IPS-18c (cell line): Measurements from ENCODE around the gene C1orf21.

Experiments
- H3K4me3 ChIP-seq: 2 replicates; pipeline ENCODE4 v1.7.0; 2013; ENCODE audit warnings: low read depth, mild to moderate bottlenecking, low read length, moderate library complexity; ENCODE audit not compliant: insufficient read depth
- H3K9me3 ChIP-seq: one replicate; pipeline ENCODE4 v1.6.1; 2013; ENCODE audit warnings: mild to moderate bottlenecking, low read length, moderate library complexity; ENCODE audit not compliant: control insufficient read depth, insufficient read depth

The C1orf21 gene

DNA sequence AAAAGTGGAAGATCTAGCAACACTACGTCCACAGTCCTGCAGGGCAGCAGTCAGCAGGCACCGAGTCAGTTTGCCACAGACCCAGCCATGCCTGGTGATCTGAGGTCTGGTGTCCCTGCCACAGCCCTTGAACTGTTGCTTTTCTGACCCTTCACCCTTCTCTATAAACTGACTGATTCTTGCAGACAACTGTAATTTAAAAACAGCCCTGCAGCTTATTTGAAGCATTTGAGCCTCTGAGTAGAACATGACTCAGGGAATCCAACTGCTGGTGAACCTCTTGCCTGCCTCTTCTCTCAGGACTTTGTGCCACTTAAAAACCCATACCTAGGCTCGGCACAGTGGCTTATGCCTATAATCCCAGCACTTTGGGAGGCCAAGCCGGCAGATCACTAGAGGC lies 260.6 kb downstream of the C1orf21 start:
- H3K4me3 ChIP-seq: no peak overlapping the region
- H3K9me3 ChIP-seq: no peaks in the 10 kb centered on the region

DNA sequence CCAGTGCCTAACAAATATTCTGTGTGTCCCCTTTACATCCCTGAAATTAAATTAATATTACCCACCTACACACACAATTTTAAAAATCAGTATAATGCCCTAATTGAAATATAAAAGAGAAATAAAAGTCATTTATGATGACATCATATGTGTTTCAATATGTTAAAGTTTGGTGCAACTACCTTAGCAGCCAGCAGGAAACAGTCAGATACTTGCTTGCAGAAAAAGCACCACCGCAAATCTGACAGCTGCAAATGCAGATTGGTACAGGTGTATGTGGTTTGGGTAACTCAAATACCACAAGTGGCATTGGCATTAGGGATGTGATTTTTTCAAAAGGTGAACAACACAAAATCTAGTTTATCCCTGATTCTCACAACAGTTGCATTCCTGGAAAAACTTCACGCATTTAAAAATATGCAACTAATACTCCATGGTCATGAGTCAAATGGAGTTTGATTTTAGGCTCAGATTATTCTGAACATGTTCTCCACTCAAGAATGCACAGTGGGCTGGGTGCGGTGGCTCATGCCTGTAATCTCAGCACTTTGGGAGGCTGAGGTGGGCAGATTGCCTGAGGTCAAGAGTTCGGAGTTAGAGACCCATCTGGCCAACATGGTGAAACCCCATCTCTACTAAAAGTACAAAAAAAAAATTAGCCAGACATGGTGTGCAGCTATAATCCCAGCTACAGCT lies 261.5 kb downstream of the C1orf21 start:
- Histone ChIP-seq H3K4me3 (no peak overlapping the region), H3K9me3 (no peaks in the 10 kb centered on the region)

DNA sequence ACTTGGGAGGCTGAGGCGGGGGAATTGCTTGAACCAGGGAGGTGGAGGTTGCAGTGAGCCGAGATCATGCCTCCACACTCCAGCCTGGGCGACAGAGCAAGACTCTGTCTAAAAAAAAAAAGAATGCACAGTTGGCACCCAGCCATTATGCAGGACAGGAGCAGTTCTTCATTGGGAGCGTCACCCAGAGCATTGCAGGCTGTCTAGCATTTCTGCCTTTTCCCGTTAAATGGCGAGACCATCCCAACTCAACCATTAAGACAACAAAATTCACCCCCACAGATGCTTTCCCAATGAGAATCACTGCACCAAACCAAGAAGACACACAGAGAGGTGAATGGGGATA lies 262.0 kb downstream of the C1orf21 start:
- Histone ChIP-seq H3K9me3 (no peaks in the 10 kb centered on the region), H3K4me3 (no peak overlapping the region)

- H3K4me3 ChIP-seq: no peak overlapping the region
- no peaks in the 10 kb centered on the region for H3K9me3 ChIP-seq
Measured at GRCh38 chr1:184649451-184649888, 262.6 kb downstream of the C1orf21 start.

GRCh38 chr1:184650177-184650866 lies 263.5 kb downstream of the C1orf21 start:
- Histone ChIP-seq H3K9me3 (no peaks in the 10 kb centered on the region), H3K4me3 (no peak overlapping the region)

- no peaks in the 10 kb centered on the region for H3K9me3 ChIP-seq
Measured at GRCh38 chr1:184655185-184655584, 268.4 kb downstream of the C1orf21 start.

GRCh38 chr1:184656221-184656620 lies 269.4 kb downstream of the C1orf21 start:
- H3K4me3 ChIP-seq: no peak overlapping the region
- H3K9me3 ChIP-seq: no peaks in the 10 kb centered on the region

More at GRCh38 chr1:184655185-184655584, 268.4 kb downstream of the C1orf21 start:
- no peak overlapping the region for H3K4me3 ChIP-seq

DNA sequence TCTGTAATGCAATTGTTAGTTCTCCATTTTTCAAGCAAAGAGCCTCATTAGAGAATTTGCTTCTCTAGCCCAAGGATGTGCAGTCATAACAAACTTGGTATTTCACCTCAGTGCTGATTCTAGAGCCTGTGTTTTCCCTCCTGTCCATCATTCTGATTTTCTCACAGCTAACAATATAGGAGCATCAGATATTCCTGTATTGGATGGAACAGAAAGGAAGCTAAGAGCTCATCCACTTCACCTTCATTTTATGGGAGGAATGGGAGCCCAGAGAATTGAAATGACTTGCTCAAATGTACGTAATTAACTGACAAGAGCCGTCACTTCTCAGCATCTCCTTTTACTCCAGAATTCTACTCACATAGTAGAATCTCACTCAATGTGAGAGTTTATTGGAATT lies 271.2 kb downstream of the C1orf21 start:
- Histone ChIP-seq H3K9me3 (no peaks in the 10 kb centered on the region), H3K4me3 (no peak overlapping the region)

DNA sequence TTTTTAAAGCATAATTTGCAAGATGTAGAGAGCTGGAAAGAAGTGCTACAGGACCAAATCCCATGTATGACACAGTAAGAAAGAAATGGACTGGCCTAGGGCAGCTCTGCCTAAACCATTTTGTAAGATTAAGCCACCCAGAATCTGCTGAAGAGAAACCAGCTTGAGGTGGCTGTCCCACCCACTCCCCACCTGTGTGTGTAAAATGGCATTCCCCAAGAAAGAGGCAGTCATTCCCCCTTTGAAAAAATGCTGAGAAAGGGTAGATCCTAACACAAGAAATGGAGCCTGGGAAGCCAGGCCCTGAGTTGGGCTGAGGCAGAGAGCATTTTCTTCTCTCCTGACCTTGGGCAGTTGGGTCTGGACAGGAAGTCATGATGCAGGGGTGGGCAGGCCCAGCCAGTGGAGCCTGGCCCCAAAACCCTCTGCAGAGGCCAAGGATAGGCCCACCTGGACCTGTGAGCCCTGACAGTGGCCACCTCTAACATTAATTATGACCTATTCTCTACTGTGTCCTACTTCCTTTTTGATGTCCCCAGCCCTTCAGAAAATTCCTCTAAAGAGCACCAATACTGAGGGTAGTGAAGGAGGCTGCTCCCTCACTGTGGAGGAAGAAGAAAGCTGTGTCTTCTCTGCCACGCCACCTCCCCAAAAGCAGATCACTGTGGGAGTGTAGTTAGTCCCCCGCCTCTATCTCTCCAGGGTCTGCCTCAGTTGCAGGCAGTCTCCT lies 273.8 kb downstream of the C1orf21 start:
- Histone ChIP-seq H3K4me3 (no peak overlapping the region), H3K9me3 (no peaks in the 10 kb centered on the region)

DNA sequence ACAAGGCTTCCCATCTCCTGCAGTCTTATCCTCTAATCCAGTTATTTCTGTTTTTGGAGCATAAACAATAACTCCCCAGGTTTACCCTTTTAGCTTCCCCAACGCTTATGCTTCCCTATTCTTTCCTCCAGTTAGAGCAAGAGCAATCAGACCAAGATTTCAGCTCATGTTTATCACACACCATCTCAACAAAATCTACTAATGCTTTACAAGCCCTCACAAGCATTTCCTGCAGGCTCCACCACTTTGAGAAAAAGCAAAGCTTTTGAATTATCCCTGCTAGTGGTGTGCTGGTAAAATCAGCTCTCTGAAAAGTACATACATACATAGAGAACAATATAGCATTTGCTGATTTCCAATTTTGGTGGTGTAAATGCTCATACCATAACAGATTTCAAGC lies 275.0 kb downstream of the C1orf21 start:
- Histone ChIP-seq H3K9me3 (no peaks in the 10 kb centered on the region), H3K4me3 (no peak overlapping the region)

GRCh38 chr1:184664042-184664660 lies 277.3 kb downstream of the C1orf21 start:
- H3K9me3 ChIP-seq: no peaks in the 10 kb centered on the region
- peak overlapping the region; percentile 31; the same call in 1 of the 2 replicates for H3K4me3 ChIP-seq

- no peaks in the 10 kb centered on the region for H3K9me3 ChIP-seq
- H3K4me3 ChIP-seq: no peak overlapping the region
Measured at GRCh38 chr1:184664661-184665060, 277.8 kb downstream of the C1orf21 start.

- Histone ChIP-seq H3K4me3 (no peak overlapping the region), H3K9me3 (no peaks in the 10 kb centered on the region)
Measured at GRCh38 chr1:184665360-184665759, 278.5 kb downstream of the C1orf21 start.

GRCh38 chr1:184669391-184669790 lies 282.6 kb downstream of the C1orf21 start:
- H3K9me3 ChIP-seq: no peaks in the 10 kb centered on the region
- H3K4me3 ChIP-seq: peak overlapping the region; percentile 26; the same call in 1 of the 2 replicates

DNA sequence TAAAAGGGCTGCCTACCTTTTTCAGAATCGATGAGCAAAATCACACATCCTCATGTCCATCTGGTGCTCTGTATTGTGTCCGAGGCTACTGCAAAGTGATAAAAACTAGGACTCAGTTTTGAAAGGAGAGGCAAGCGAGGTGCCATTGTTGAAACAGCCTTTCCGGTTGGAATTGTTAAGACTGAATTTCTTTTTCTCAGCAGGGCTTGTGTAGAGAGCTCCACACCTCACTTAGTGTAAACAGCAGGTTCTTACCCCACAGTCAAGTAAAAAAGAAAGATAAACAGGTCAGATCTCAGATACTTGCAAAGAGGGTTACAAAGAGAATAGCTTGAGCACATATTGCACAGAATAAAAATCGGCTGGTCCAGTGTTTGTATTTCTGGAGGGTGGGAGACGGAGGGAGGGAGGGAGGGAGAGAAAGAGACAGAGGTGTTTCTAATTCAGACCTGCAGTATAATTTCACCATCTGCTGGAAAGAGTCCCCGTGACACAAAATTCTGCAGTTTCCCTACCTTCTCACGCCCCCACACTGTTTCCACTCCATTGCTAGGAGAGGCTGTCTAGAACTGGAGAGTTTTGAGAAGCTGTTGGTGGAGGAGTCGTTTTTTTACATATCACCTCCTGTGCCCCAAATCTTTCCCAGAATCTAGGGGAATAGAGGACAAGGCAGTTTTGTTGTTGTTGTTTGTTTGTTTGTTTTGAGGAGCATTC lies 285.3 kb downstream of the C1orf21 start:
- H3K9me3 ChIP-seq: no peaks in the 10 kb centered on the region
- H3K4me3 ChIP-seq: no peak overlapping the region

- Histone ChIP-seq H3K9me3 (no peaks in the 10 kb centered on the region), H3K4me3 (no peak overlapping the region)
Measured at GRCh38 chr1:184673305-184673704, 286.5 kb downstream of the C1orf21 start.

GRCh38 chr1:184677344-184677743 lies 290.5 kb downstream of the C1orf21 start:
- no peak overlapping the region for H3K4me3 ChIP-seq
- no peaks in the 10 kb centered on the region for H3K9me3 ChIP-seq
